Measurements from ENCODE around the gene INAFM1. TPM values are rescaled to one million over a fixed set of nuclear protein-coding genes. Genes with fewer than 3 reads are reported as not detected.
"Not testable (repeated sequence)": the region's sequence is repeated elsewhere in the genome, so short reads cannot be mapped to it uniquely, and the experiment has no call there.

The INAFM1 gene
- polyA plus RNA-seq, 4 donors = 5.6 to 11.4 (median 8.9) TPM

- no peak for DNase-seq (ENCODE audit: low read depth in 4 of 4, low spot score in 3 of 4)
These were observed 8.2 kb upstream of the INAFM1 start for GRCh38 chr19:47266401-47266941.

DNA sequence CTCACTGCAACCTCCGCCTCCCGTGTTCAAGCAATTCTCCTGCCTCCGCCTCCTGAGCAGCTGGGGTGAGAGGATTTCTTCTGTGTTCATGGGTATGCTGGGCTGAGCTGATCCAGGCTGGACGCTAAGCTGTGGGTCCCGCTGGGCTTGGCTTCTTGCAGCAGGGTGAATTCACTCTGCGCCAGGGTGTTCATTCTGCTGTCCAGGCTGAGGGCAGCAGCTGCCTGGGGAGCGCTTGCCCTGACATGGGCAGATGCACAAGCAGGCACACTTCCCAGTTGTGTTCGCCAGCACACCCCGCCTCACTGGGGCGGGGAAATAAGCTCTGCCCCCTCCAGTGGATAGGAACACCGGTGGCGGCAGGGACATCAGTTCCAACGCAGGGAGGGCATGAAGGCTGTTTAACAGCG, 7.3 kb upstream of the INAFM1 start:
- DNase-seq (ENCODE audit: low read depth in 4 of 4, low spot score in 3 of 4) = no peak

DNA sequence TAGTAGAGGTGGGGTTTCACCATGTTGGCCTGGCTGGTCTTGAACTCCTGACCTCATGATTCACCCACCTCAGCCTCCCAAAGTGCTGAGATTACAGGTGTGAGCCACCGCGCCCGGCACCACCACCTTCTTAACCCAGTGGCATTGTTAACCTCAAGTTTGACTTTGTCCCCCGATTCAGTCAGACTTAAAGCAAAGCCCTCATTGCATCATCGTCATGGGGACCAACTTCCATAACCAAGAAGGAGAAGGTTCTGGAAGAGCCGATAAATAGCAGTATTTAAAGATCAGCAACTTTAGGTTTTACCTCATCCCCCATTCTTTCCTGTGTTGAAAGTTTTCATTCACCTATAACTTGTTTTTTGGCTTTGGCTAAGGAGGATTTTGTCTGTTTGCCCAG, 6.7 kb upstream of the INAFM1 start:
- DNase-seq (ENCODE audit: low read depth in 4 of 4, low spot score in 3 of 4) = no peak

GRCh38 chr19:47269596-47269995, 5.1 kb upstream of the INAFM1 start:
- no peak for DNase-seq (ENCODE audit: low read depth in 4 of 4, low spot score in 3 of 4)

DNA sequence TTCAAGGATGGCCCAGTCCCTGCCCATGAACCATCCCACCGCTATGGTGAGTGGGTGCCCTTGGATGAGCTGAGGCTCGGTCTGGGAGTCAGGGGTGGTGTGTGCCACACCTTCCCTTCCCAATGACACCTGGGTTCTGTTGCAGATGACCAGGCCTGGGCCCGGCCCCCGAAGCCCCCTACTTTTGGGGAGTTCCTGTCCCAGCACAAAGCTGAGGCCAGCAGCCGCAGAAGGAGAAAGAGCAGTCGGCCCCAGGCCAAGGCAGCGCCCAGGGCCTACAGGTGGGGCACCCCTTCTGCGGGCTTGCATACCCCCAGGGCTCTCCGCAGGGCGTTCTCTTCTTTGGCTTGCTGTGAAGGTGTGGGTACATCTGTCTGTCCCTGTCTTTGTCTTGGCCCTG, 4.3 kb upstream of the INAFM1 start:
- no peak for DNase-seq (ENCODE audit: low read depth in 4 of 4, low spot score in 3 of 4)

- DNase-seq (ENCODE audit: low read depth in 4 of 4, low spot score in 3 of 4) = no peak
These were observed 2.7 kb upstream of the INAFM1 start for GRCh38 chr19:47271949-47272348.

DNA sequence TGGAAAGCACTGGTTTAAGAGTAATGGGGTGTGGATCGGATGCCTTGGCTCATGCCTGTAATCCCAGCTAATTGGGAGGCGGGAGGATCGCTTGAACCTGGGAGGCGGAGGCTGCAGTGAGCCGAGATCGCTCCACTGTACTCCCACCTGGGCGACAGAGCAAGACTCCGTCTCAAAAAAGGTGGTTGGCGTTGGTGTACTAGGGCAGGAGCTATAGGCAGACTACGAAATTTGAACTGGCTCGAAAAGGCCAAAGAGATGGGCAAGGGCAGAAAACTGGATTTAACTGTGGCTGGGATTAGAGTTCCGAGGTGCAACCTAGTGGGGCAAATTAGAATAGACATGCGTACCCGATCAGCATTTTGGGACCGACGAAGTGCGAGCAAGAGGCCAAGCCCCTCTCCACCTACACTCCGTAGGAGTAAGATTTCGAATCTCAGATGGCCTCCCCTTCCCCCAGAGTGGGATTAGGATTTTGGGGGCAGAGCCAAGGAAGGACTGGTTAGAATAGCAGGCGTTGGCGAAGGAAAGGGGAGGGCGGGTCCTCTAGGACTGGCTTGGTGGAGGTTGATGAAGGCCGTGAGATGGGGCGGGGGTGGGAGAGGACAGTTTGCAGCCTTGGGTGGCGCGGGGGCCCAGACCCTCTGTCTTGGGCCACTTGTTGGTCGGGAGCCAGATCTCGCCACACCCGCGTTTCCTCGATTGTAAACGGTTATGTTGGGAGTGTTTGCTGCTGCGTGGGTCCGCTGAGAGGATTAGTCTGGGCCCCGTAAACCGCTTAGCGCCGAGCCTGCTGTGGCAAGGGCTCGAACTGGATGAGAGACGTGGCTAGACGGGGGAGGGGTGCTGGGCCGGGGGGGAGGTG, 2.0 kb upstream of the INAFM1 start:
- peak in 1 of 4 donors; percentile 50 for DNase-seq (ENCODE audit: low read depth in 4 of 4, low spot score in 3 of 4)

DNA sequence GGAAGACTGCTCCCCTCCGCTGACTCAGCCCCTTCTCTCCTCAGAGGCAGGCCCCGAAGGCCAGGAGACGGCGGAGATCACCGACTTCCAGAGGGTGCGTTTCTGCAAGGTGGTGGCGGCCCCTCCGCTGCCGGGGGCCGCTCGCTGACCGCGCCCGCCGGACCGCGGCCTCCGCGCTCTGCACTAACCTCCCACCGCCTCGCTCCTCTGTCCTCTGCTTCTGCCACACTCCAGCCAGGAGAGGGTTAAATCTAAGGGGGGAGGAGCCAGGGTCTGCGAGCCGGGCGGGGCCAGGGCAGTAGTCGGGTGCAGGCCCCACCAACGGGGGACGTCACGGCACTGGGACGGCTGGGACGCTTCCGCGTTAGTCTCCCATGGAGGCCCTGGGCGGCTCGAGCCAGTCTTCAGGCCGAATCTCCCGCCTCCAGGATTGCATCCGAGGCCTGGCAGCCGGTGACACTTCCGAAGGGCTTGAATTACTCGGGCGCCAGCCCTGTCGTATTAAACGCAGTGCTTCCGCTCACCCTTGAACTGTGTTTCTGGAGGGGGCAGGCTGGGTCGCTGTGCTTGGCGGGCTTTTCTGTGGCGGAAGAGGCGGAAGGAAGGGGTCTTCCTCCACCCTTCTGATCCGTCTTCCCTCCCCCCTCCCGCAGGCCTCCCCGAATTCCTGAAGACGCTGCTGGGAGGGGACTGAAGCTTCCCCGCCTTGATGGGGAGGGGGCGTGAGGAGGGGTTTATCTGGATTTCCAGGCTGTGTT, 1.2 kb upstream of the INAFM1 start:
- peak; percentile 83 to 86 (median 84) for DNase-seq (ENCODE audit: low read depth in 4 of 4, low spot score in 3 of 4)

GRCh38 chr19:47274891-47275761, 441 bp downstream of the INAFM1 start:
- DNase-seq (ENCODE audit: low read depth in 4 of 4, low spot score in 3 of 4) = no peak

DNA sequence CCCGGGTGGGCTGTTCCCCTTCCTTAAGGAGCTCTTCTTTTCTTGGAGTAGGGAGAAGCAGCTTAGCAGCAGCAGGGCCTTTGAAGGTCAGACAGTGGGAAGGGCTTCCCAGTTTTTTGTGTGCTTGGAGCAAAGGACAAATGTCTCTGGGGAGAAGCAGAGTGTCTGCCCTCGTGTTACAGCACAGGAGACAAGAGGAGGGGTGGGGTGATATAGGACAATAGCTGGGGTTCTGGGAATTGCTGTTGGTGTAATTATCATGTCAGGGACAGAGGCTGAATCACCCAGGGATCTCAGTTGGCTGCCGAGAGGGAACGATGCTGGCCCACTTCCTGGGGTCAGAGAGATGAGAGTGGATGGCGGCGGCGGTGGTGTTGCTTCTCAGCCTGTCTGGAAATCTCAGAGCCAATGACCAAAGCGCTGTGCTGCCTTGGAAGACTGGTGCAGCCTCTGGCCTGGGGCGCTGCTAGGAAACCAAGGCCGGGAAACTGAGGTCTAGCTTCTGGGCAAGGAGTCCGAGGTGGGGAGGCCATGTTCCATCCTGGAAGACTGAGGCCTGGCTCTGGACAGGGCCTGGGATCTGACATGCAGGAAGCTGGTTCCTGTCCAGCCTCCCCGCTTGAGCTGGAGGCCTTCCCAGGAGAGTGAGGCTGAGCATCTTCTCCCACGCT, 1.2 kb downstream of the INAFM1 start:
- DNase-seq (ENCODE audit: low read depth in 4 of 4, low spot score in 3 of 4) = no peak

GRCh38 chr19:47276513-47276912, 1.8 kb downstream of the INAFM1 start:
- not testable (repeated sequence) for DNase-seq (ENCODE audit: low read depth in 4 of 4, low spot score in 3 of 4)

DNA sequence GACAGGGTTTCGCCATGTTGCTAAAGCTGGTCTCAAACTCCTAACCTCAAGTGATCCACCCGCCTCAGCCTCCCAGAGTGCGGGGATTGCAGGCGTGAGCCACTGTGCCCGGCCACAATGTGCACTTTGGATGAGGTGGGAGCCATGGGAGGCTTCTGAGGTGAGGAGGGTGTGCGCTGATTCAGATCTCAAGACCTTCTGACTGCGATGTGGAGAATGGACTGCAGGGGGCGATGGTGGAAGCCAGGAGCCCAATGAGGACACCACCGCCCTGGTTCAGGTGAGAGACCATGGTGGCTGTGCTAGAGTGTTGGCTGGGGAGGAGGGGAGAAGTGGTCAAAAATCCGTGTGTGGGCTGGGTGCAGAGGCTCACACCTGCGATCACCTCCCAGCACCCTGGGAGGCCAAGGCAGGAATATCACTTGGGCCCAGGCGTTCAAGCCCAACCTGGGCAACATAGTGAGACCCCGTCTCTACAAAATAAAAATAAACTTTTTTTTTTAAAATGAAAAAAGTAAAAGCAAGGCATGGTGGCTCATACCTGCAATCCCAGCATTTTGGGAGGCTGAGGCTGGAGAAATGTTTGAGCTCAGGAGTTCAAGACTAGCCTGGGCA, 5.6 kb downstream of the INAFM1 start:
- no peak for DNase-seq (ENCODE audit: low read depth in 4 of 4, low spot score in 3 of 4)

DNA sequence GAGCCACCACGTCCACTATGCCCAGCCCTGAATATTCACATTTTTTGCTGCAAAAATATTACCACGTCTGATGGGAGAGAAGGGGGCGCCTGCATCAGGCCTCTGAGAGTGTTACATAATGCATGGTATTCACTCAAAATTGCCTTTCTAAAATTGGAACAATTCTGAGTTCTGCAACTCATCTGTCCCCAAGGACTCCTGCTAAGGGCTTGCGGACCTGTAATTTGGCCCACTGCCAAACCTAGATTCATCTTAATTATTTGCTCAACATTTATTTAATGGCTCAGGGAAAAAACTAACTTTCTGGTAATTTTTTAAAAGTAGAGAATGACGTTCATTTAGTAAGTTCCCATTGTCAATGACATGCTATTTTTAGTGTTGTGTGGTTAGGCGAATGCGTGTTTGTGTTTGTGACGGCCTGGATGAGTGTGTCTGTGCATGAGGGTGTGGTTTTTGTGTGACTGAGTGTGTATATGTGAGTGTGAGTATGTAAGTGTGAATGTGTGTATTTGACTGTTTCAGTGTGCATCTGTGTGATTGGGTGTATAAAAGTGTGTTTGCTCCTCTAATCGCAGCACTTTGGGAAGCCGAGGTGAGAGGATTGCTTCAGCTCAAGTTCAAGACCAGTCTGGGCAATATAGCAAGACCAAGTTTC, 8.8 kb downstream of the INAFM1 start:
- no peak for DNase-seq (ENCODE audit: low read depth in 4 of 4, low spot score in 3 of 4)

DNA sequence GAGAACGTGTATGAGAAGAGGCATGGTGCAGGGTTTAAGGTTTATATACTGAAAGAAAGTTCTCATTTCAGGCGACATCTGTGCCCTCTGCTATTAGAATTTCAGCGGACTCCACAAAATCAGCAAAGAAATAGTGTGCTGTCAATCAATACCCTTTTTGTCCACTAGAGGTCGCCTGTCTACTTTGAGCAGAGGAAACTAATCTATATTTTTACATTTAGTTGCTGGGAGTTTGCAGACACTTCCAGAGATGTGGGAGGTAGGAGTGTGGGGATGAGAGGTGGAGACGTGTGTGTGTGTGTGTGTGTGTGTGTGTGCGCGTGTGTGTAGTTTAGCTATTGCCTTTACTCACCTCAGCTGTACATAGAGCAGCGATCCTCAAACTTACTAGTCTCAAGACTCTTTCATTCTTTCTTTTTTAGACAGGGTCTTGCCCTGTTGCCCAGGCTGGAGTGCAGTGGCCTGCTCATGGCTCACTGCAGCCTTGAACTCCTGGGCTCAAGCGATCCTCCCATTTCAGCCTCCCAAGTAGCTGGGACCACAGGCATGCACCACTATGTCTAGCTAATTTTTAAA, 9.7 kb downstream of the INAFM1 start:
- peak in 1 of 4 donors; percentile 56 for DNase-seq (ENCODE audit: low read depth in 4 of 4, low spot score in 3 of 4)

DNA sequence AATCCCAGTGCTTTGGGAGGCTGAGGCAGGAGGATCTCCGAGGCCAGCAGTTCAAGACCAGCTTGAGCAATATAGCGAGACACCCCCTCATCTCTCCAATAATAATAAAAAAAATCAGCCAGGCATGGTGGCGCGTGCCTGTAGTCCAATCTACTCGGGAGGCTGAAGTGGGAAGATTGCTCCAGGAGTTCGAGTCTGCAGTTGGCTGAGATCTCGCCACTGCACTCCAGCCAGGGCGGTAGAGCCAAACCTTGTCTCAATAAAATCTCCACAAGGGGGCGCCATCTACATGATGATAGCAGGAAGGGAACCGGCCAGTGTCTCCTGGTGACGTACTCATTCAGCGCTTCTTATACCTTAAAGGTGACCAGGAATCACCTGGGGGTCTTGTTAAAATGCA, 21.4 kb downstream of the INAFM1 start:
- peak in 2 of 4 donors; percentile 53 to 54 for DNase-seq (ENCODE audit: low read depth in 4 of 4, low spot score in 3 of 4)

GRCh38 chr19:47300867-47301266, 26.2 kb downstream of the INAFM1 start:
- DNase-seq (ENCODE audit: low read depth in 4 of 4, low spot score in 3 of 4) = not testable (repeated sequence)

DNA sequence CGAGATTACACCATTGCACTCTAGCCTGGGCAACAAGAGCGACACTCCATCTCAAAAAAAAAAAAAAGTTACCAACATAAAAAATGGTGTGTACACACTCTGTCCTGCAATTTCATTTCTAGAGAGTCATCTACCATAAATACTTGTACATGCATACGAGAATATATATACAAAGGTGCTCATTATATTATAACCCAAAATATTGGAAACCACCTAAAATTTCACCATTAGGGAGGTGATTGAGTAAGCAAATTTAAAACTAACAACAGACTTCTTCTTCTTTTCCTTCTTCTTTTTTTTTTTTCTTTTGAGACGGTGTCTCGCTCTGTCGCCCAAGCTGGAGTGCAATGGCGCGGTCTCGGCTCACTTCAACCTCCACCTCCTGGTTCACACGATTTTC, 27.6 kb downstream of the INAFM1 start:
- no peak for DNase-seq (ENCODE audit: low read depth in 4 of 4, low spot score in 3 of 4)

- no peak for DNase-seq (ENCODE audit: low read depth in 4 of 4, low spot score in 3 of 4)
These were observed 29.3 kb downstream of the INAFM1 start for GRCh38 chr19:47303966-47304365.

DNA sequence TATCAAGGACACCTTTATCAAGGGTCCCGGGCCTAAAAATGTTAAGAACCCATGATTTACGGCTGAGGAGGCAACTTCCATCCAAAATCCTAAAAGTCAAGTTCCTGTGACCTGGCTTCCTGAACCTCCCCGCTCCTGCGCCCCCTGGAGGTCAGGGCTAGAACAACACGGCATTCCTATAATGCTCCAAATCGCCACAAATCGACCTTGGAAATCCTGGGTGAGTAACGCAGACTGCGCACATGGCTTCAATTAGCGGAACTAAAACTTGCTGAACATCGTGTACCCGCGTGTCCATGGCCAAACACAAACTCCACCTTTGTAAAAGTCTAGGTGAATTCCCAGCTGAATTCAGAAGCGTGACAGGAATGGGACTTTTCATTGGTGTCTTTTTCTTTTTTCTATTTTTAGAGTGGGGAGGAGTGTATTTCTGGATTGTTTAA, 30.6 kb downstream of the INAFM1 start:
- peak in 1 of 4 donors; percentile 22 for DNase-seq (ENCODE audit: low read depth in 4 of 4, low spot score in 3 of 4)
